NCI-H82 (cell line): ENCODE measurements around the gene ISM1.

Source experiments
- DNase-seq: peaks from one replicate; lab custom pipeline; 2025; lab: John Stamatoyannopoulos, UW

Gene ISM1

DNA sequence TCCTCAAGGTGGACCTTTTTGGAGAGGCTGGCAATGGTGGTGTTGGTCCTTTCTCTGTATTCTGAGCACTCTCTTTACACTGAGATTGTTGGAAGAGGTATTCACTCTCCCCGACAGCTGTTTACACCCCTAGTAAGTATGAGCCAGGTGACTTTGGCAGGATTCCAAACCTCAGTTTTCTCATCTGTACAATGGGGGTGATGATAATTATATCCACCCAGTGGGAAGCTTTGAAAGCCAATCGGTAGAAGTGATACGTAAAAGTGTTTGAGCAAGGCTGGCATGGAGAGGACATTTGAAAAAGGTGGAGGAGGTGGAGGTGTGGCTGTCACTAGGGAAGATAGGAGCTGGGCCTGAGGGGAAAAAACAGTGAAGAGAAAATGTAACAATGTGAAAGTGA is 35.5 kb downstream of the ISM1 start:
- DNase-seq: no peak

DNA sequence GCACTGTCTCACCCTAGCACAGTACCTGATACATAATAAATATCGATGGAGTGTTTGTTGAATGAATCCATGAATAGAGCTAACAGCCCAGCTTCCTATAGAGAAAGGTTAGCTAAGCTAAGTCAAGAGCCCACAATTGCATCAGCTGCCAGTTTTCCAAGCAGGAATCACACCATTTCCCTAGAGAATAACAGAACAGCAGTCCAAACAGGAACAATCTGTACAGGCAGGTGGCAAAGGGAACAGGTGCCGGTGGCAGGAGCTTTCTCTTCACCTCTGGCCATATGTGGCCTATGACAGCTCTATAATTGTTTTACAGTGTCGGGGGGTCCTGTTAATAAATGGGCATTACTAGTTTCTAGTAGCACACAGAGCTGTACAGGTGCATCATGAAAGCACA is 38.8 kb downstream of the ISM1 start:
- DNase-seq: peak; percentile 18

DNA sequence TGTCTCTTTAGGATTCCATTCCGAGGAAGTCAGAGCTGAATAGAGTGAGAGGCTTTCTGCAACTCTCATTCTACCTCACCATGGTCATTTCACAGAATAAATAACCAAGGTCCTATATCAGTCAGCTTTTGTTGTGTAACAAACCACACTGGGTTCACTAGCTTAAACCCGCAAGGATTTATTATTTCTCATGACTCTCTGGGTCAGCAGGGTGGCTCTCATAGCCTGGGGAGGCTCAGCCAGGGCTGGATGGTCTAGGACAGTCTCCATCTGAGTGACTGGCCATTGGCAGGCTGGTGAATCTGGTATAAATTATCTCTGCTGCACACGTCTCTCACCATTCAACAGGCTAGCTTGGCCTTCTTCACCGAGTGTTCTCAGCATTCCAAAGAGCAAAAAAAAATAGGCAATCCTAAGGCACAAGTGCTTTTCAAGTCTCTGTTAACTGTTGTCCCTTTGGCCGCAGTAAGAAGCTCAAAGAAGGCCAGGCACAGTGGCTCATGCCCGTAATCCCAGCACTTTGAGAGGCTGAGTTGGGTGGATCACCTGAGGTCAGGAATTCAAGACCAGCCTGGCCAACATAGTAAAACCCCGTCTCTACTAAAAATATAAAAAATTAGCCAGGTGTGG is 39.7 kb downstream of the ISM1 start:
- no peak for DNase-seq

DNA sequence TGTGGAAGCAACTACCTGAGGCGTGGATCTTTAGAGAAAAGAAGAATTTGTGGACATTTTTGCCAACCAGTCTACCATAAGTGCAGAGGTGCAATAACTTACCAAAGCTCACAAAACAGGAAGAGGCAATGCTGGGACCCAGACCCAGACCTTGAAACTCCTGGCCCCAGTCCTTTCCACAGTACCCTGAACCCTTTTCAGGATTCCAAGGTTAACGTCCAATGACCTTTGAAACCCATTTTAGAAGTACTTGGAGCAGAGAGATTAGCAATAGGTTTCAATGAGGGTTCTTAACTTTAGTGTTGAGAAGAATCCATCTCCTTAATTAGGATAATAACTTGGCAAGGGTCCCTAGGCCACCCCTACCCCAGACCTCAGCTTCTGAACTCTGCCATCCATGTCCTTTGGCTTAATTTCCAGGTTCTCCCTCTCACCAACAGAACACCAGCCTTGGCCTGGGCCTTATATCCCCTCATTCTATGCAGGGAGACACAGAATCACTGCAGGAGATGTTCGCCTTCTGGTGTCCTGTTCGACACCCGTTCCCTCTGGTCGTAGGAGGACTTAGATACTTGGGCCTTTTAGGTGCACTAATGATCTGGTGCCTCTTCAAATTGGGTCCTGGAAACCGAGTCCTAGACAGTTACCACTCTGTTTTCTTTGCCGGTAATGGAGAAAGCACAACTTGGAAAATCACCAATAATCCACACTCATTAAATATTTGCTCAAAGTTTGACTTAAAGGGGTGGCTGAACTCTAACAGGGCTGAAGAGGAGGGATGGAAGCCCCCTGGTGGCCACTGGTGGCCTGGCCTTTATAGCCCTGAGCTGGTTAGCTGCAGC is 40.6 kb downstream of the ISM1 start:
- DNase-seq: peak; percentile 76

DNA sequence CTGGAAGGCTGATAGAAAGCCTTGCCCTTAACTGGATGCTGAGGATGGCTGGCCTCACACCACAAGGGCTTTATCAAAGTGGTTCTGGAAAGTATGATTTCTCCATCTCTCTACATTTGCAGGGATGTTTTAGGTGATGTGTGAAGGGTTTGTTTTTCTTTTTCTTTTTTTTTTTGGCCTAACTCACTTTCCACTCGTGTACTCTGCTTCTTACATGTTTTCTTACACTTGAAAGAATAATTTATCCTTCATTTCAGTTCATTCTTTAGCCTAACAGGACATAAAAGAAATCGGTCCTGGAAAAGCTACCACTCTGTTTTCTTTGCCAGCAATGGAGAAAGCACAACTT is 41.2 kb downstream of the ISM1 start:
- DNase-seq: no peak

DNA sequence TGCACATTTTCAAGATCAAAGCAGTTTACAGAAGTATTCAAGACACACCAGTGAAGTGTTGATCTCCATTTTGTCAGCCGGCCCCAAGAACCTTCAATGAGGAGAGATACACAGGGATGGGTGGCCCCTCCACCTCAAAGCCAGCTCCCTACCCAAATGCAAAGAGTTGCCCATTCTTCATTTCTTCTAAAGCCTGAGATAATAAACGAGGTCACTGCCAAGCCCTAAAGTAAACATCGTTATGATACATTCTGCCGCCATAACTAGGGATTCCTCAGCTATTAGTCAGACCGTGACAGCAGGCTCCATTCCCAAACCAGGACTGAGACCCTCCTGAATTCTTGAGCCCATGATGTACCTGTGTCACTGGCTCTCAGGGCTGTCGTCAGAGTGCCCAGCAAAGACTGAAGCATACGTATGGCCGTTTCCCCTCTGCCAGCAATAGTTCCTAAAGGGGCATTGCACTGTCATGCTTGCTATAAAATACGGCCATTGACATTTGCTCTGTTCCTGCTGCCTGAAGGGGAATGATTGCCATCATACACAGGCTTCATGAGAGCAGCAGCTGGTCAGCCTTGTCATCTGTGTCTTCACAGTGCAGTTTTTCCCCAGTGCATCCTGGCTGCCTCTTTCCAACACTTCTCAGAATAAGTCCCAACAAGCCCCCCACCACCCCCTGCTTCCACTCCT is 41.7 kb downstream of the ISM1 start:
- peak; percentile 12 for DNase-seq

DNA sequence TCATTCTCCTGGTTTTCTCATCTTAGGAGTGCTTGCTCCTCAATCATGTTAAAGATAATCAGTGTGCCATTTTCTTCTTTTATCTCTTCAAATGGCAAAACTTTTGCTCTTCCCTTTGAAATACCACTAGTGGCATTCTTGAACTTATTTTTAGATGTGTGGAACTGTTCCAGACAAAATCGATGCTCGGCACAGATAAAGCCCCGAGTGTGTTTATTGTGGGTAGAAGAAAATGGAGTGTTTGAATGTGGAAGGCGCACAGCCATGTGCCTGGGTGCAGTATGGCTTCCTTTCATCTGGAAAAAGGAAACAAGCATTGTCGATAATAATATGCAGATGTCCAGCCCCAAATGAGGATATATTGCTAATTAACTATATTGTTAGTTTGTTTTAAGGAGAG is 42.4 kb downstream of the ISM1 start:
- no peak for DNase-seq

DNA sequence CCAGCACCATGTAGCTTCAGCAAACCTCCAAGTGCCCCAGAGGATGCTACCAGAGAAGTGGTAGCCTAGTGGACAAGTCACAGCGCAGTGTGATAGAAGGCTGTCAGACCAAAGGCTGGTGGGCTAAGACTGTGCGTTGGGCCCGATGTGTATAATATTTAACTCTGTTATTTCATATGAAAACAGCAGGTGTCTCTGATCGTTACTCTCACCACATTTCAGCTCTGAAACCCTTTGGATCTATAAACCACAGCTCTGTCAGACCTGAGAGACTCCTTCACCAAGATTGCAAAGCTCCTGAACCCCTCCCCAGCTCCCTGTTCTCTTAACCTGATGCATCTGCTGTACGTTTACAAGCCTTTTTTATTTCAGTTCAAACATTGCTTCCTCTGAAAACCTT is 43.8 kb downstream of the ISM1 start:
- DNase-seq: no peak

DNA sequence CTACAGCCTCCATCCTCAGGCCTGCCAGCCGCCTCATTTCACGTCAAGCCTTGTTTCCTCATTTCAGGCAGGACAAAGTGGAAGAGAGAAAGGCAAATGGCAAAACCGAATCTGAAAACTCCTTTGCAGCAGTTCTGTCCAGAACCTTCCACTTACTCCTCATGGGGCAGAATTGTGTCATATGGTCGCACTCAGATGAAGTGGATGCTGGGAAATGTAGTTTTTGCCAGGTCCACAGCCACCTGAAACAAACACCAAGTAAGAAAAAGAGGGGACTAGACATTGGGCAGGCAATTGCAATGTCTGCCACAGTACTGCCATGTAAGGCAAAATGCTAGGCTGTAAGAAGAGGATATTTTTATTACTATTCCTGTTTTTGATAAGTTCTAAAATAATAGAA is 44.9 kb downstream of the ISM1 start:
- DNase-seq: peak; percentile 88

DNA sequence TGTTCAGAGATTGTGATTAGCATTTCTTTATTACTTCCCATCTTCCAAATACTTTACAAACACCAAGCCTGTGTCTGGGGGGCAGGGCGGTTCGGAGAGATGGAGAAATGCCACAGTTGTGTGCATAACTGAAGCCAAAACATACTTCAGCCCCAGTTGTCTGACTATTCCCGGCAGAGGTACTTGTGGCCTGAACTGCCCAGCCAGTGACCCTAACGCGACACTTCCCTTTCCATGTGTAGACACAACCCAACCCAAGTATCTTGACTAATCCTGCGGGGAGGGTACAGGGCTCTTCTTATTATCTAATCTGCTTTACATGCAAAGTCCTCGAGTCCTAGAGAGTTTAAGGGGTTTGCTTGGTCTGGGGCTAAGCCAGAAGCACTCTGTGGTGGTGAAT is 46.2 kb downstream of the ISM1 start:
- peak; percentile 84 for DNase-seq

DNA sequence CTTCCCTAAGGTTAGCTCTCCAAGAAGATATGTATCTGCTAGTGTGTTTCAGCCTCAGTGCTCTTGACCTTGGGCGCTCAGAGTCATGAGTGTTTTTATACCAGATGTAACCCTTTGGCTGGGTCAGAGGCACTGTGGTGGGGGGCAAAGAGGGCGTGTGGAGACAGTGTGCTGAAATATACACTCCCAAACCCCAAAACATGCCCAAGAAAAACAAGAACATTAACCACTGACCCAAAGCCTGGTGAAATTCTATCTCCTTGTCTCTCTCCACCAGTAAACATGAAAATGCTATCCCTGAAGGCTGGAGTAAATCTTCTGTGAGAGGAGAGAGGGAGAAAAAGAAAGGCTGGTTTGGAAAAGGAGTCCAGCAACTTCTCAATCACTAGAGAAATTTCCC is 47.9 kb downstream of the ISM1 start:
- DNase-seq: no peak

DNA sequence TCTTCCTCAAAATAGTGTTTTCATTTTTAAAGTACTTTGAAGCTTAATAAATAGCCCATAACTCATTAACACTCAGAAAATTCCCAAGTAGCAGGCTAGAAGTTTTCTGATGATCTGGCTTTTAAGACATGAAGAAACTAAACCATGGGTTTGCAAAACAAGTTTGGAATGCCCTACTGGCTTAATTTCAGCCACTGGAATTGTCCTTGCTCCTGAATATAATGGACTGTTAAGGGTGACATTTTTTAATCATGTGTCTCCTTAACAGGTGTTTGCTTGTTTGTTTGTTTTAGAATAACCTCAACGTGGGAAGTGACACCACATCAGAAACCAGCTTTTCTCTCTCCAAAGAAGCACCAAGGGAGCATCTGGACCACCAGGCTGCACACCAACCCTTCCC is 49.1 kb downstream of the ISM1 start:
- DNase-seq: no peak

DNA sequence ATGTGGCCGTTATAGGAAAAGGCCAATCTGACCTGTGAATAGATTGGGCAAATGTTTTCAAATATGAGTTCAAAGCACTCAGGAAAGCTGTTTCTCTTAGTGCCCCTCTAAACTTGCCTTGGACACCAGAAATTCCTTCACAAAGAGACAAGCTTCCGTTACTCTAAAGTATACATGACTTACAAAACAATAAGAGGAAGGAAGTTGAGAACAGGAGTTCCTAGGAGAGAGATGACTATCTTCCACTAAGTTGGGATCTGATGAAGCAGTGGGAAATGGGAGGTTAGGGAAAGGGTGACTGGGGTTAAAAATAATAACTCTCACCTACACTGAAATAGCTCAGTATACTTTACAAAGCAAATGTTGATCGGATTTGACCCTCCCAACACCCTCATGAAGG is 50.0 kb downstream of the ISM1 start:
- no peak for DNase-seq

DNA sequence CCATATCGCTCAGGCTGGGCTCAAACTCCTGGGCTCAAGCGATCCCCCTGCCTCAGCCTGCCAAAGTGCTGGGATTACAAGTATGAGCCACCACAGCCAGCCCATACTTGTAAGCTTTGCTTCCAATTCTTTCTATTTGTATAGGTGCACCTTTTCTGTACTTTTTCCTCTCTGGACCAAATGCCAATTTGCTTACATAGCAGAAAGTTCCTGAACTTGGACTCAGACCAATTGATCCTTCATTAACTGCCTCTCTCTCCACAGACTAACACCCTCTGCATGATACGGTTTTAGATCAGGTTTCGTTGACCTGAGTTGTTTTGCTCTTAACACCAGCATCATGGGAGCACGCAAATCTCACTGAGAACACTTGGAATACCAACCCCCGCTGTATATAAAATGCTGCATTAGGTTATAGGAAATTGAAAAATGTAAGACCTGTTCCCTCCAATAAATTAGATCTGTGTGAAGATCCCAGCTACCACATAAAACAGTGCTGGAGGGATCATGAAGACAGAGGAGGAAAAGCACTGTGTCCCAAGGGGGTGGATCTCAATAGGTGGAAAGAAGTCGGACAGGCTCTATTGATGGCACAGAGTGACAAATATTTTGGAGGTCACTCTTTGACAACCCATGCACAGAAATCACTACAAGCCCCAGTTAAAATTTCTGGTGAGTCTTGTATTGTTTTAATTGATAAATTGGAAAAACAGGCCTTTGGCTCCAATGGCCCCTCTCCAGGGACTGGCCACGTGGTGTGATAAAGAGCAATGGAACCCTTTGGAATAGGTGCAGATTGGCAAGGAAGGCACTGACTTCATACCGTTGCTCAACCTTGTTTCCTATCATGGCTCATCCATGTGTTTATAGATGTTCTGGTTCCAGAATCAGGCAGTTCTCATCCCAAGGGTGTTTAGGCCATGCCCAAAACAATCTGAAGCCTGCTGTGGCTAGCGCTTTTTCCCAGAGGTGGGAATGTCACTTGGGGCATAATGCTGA is 51.2 kb downstream of the ISM1 start:
- no peak for DNase-seq

DNA sequence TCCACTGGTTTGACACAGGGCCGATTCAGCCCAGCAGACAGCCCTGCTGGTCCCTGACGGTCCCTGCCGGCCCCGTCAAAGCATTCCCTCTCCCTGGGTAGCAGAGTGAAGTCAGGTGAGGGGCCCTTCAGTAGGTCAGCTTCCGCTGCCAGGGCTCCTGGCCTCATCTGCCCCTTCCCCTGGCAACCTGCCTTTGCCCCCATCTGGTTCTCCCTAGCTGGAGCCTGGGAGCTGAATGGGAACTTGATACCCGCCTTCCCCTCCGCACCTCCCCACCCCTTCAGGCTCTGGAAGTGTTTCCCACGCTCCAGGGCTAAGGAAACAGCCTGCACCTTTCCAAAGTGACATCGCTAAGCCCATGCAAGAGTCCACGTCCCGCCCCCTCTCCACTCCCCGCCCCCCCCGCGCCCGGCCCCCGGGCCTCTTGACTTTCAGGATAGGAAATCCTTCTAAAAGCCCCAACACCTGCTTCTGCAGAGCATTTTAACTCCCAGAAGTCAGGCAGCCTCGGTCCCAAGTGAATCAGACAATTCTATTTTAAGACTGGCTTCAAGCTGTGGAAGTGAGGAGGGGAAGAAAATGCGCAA is 53.3 kb downstream of the ISM1 start:
- DNase-seq: peak; percentile 88

DNA sequence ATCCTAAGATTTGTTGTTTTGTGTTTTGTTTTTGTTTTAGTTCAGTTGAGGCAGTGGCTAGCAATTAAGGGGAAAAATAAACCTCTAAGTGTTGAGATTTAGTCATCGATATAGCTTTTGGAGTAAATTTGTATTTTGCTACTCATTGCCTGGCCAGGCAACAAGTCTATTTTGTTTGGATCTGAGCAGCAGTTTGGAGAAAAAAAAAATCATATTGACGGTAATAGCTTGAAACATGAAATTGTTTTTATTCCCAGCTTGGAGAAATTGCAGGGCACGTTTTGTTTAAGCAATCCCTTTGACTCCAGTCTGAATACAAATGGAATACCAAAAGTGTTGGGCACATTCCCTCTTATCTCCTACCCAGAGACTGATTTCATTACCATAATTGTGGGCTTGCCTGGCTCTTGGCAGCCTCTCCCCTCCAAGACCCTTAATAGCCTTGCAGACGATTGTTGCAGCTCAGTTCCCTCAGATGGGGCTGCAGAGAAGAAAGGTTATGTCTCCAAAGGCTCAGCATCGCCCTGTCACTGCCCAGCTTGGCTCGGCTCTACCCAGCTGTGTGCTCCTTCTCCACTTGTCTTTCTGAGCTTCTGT is 56.0 kb downstream of the ISM1 start:
- DNase-seq: no peak

DNA sequence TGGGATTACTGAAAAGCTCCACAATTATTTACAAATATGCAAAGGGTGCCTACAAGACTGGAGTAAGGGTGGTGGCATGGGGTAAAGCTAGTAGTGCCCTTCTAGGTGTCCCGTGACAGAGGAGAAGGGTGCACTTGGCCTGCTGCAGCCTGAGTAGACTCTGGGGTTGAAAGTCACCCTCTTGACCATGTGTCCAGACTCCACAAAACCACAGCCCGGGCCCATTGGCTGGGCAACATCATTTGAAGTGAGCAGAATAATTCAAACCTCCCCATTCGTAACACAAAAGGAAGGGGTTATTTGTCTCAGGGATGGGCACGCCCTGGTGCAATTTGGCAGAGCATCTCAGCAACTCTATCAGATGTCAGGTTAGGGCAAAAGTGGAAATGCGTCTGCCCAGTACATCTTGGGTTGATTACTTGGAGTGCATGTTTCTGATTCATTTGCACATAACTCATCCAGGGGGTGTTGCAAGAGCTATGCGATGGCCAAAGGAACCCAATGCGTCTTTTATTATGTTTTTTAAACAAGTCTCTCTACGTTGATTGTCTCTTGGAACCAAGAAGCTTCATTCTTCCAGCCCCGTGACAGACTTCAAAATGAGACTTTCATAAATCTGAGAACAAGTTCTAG is 56.7 kb downstream of the ISM1 start:
- DNase-seq: no peak

DNA sequence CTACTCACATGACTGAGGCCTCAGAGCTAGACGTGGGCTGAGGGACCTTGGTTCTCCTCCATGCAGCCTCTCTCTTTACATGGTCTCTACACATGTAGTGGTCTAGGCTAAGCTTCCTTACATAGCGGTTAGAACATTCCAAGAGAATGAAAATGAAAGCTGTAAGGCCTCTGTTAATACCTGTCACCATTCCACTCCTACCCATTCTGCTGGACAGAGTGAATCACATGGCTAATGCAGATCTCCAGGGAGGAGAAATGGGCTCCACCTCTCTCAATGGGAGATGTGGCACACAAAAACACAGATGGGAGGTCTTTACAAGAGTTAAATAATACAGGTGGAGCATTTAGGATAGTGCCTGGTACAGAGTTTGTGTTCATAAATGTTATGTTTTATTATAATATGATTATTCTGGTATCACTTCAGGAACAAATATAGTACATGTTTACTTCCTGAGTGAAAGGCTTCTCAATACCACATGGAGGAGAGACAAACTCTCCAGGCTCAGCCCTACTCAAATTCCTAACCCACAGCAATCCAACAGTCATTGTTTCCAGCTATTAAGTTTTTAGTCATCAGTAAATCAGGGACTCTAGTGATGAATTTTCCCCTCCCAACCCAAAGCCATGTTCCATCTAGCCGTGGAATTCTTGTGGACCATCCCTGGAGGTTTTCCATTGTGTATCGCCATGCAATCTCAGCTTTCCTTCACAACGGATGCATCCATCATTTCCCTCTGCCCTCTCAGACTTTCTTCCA is 57.9 kb downstream of the ISM1 start:
- no peak for DNase-seq

DNA sequence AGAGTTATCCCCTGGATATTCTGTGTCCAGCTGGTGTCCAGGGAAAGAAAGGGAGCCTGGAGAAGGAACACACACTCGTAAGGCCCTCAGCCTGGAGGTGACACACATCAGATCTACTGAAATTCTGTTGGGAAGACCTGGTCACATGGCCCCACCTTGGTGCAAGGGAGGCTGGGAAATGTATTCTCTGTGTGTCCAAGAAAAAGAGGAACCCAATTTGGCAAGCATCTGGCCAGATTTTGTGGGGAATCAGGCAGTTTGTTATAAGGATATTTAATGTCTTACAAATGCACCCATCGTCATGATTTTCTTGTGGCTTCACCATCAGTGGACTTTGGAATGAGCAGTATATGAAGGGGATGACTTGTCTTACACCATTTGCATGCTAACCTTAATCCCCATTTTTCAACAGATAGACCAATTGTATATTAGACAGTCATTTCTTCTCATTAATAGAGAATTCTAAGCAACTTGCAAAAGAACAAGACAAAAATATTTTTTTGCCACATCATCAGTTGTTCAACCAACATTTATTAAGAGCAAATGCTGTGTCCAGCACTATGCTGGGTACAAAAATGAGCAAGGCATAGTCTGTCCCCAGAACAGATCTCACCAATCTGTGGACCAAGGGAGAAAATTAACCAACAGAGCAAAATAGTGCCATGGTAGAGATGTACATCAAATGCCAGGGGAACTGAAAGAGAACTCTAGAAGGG is 59.7 kb downstream of the ISM1 start:
- DNase-seq: no peak
